Activated T-cell treated with anti-CD3 and anti-CD28 coated beads, Interleukin-2, amount 50 U/mL, for 72 hours (primary cell): Measurements from ENCODE around the gene SPDYE2B. TPM values are rescaled to one million over a fixed set of nuclear protein-coding genes. Genes with fewer than 3 reads are reported as not detected.
"Not testable (repeated sequence)": the region's sequence is repeated elsewhere in the genome, so short reads cannot be mapped to it uniquely, and the experiment has no call there.

Experiments used
- ATAC-seq, 2 donors: fragments of 150-1000 bp; cut with Tn5 transposase; replicated peaks in 1 of 2; 2 replicates each; pipeline ENCODE4 v1.10.0; 2021; ENCODE audit warnings: moderate library complexity in 2 of 2, mild to moderate bottlenecking in 1 of 2
- DNase-seq, 2 donors: peaks; one replicate each; pipeline ENCODE4 v3.0.0; 2021 to 2022; ENCODE audit warnings: mixed read lengths in 1 of 2
- H3K27ac Mint-ChIP-seq: one replicate; pipeline ENCODE4 v1.8.0; 2022; ENCODE audit warnings: mild to moderate bottlenecking, moderate library complexity, mixed read lengths
- H3K27me3 Mint-ChIP-seq: one replicate; pipeline ENCODE4 v1.8.0; 2022; ENCODE audit warnings: low read depth, mixed read lengths
- H3K36me3 Mint-ChIP-seq, 2 donors: one replicate each; pipeline ENCODE4 v1.8.0; 2022; ENCODE audit warnings: mixed read lengths in 2 of 2, mild to moderate bottlenecking in 1 of 2; ENCODE audit not compliant: insufficient read depth in 2 of 2
- H3K4me1 Mint-ChIP-seq: one replicate; pipeline ENCODE4 v1.8.0; 2022; ENCODE audit warnings: low read depth, mixed read lengths
- H3K4me3 Mint-ChIP-seq, 2 donors: one replicate each; pipeline ENCODE4 v1.8.0; 2022; ENCODE audit warnings: mild to moderate bottlenecking in 2 of 2, mixed read lengths in 2 of 2, moderate library complexity in 2 of 2
- H3K9me3 Mint-ChIP-seq, 2 donors: one replicate each; pipeline ENCODE4 v1.8.0; 2022; ENCODE audit warnings: mixed read lengths in 2 of 2
- total RNA-seq, 2 donors: library from RNA; stranded (reverse); gene quantifications; one replicate each; pipeline ENCODE4 v1.2.3, GENCODE V29; 2022

SPDYE2B gene
- total RNA-seq, 2 donors from 2014 or later: not detected

DNA sequence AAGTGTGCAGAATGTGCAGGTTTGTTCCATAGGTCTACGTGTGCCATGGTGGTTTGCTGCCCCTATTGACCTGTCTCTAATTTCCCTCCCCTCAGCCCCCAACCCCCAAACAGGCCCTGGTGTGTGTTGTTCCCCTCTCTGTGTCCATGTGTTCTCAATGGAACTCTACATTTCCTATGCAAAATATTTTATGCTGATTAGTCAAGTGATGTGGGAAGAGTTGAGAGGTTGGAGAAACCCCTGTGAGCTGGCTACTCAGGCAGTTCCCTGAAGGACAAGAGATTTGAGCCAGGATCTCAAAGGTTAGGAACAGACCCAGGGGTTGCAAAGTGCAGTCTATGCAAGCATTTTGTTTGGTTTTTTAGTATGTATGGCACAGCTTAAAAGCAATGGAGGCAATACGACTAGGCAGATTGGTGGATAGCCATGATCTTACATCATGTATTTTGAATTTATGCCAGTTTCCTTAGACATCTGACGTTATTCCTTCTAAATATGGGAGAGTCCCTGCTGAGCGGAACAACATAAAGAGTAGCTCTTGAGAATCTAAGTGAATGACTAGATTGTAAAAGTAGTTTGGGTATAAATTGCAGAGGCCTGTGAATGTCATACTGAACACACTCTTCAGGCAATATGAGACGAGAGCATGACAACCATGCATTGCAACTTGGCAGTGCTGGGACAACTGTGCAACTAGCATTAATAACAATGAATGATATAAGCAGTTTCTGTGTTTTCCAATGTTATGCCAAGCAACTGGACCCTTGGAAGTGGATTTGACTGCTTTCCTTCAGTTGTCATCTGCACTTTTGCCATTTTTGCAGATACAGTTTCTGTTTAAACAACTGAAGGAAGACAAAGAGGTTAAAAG, 47.8 kb downstream of the SPDYE2B start:
- not testable (repeated sequence) for H3K9me3 Mint-ChIP-seq, ATAC-seq, H3K27ac Mint-ChIP-seq, H3K4me3 Mint-ChIP-seq, DNase-seq, H3K4me1 Mint-ChIP-seq, H3K36me3 Mint-ChIP-seq
- peaks cover 28% of the 10 kb centered on the region for H3K27me3 Mint-ChIP-seq

DNA sequence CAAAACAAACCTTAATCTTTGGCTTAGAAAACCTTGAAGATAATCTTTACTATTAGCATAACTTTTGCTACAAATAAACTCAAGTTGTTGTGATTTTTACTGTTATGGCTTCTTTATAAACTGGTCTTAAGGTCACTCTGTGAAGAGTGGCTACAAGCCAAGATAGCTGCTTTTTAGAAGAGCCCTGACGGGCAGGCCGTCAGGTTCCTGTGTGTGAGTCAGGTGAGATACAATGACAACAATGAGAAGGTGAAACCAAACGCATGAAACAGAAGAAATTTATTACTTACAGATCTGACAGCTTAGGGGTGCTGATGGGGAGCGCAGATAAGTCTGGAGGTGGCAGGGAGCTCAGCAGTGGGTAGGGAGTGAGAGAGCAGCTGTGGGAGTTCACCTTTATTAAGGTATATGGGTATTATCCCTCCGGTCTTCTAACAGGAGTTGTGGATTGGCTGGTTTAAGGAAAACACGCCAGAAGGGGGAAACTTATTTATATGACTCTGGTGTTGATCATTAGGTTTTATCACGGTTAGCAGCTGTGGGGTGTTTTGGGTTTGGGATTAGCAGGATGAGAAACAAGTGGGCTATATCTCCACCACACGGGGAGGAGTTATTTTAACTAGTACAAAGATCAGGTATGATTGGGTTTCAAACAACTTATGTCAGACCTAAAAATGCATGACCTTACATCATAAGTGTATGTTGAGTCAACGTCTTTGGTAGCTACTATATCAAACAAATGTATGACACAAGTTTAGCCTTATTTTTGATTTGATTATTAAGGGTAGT, 49.0 kb downstream of the SPDYE2B start:
- ATAC-seq, H3K4me1 Mint-ChIP-seq, H3K36me3 Mint-ChIP-seq, DNase-seq, H3K4me3 Mint-ChIP-seq, H3K27ac Mint-ChIP-seq, H3K9me3 Mint-ChIP-seq: not testable (repeated sequence)
- H3K27me3 Mint-ChIP-seq: peaks cover 28% of the 10 kb centered on the region

Other genes with a start within 250 kb of the SPDYE2B start
- gene ORAI2, start 216.7 kb upstream of the SPDYE2B start, total RNA-seq: 10 to 100 TPM; 37.8 to 42.2 TPM
- gene ALKBH4, start 185.5 kb upstream of the SPDYE2B start, total RNA-seq: 10 to 100 TPM in 1 of 2 donors, 1 to 10 TPM in 1; 9.1 to 11.8 TPM
- 10 to 100 TPM; 13.1 to 13.6 TPM for gene LRWD1, start 185.3 kb upstream of the SPDYE2B start, total RNA-seq
- 10 to 100 TPM; 40.5 to 53.5 TPM for gene POLR2J, start 171.4 kb upstream of the SPDYE2B start, total RNA-seq
- gene RASA4B, start 132.5 kb upstream of the SPDYE2B start, total RNA-seq: 10 to 100 TPM; 20.0 to 29.8 TPM
- 10 to 100 TPM; 24.8 to 37.9 TPM for gene UPK3BL2, start 106.6 kb upstream of the SPDYE2B start, total RNA-seq
- gene SPDYE2, start 99.1 kb upstream of the SPDYE2B start, total RNA-seq: not detected
- 10 to 100 TPM; 37.5 to 67.1 TPM for gene POLR2J3, start 77.7 kb upstream of the SPDYE2B start, total RNA-seq
- gene RASA4, start 33.6 kb upstream of the SPDYE2B start, total RNA-seq: 10 to 100 TPM; 52.0 to 79.2 TPM
- 10 to 100 TPM; 13.3 to 58.8 TPM for gene UPK3BL1, start 7.5 kb upstream of the SPDYE2B start, total RNA-seq
- 10 to 100 TPM; 11.4 to 23.4 TPM for gene POLR2J2, start 21.3 kb downstream of the SPDYE2B start, total RNA-seq
- 1 to 10 TPM; 7.0 to 8.3 TPM for gene FAM185A, start 98.7 kb downstream of the SPDYE2B start, total RNA-seq